Fibroblast of lung (primary cell): ENCODE measurements around the gene AAMP. TPM values are rescaled to one million over a fixed set of nuclear protein-coding genes. Genes with fewer than 3 reads are reported as not detected.

Experiments
- DNase-seq, 2 donors: peaks; one replicate each; pipeline versions ENCODE4 v3.0.0 to v3.0.0-alpha.2; 2010; ENCODE audit warnings: low read depth in 2 of 2
- H2AFZ ChIP-seq: 2 replicates; pipeline ENCODE4 v1.5.1; 2012; ENCODE audit warnings: low read length, control low read depth, inconsistent platforms
- H3K27ac ChIP-seq: 2 replicates; pipeline ENCODE4 v1.5.1; 2011; ENCODE audit warnings: low read length, control low read depth; ENCODE audit not compliant: insufficient read depth
- H3K27me3 ChIP-seq: 2 replicates; pipeline ENCODE4 v1.5.1; 2011; ENCODE audit warnings: mild to moderate bottlenecking, low read length; ENCODE audit not compliant: control insufficient read depth, insufficient read depth
- H3K36me3 ChIP-seq: 2 replicates; pipeline ENCODE4 v1.5.1; 2011; ENCODE audit warnings: low read length; ENCODE audit not compliant: control insufficient read depth, insufficient read depth
- H3K4me1 ChIP-seq: 2 replicates; pipeline ENCODE4 v1.5.1; 2011; ENCODE audit warnings: low read length; ENCODE audit not compliant: control insufficient read depth, insufficient read depth; ENCODE audit errors: extremely low read depth
- H3K4me2 ChIP-seq: 2 replicates; pipeline ENCODE4 v1.5.1; 2011; ENCODE audit warnings: low read length, control low read depth; ENCODE audit not compliant: insufficient read depth; ENCODE audit errors: extremely low read depth
- H3K4me3 ChIP-seq, 4 experiments: fragments of 200-600 bp in 1 of 4; sonication (generic) in 1 of 4; replicated peaks in 1 of 4; 2 replicates each; pipeline ENCODE4 v1.5.1; 2011 to 2016; ENCODE audit warnings: low read length in 4 of 4, low read depth in 3 of 4, mild to moderate bottlenecking in 3 of 4, control low read depth in 2 of 4, inconsistent platforms in 1 of 4, mixed read lengths in 1 of 4; ENCODE audit not compliant: insufficient read depth in 1 of 4; ENCODE audit errors: control extremely low read depth in 1 of 4
- H3K79me2 ChIP-seq: 2 replicates; pipeline ENCODE4 v1.5.1; 2012; ENCODE audit warnings: mild to moderate bottlenecking, low read length, inconsistent platforms; ENCODE audit not compliant: control insufficient read depth, insufficient read depth
- H3K9ac ChIP-seq: 2 replicates; pipeline ENCODE4 v1.5.1; 2011; ENCODE audit warnings: mild to moderate bottlenecking, low read length, control low read depth; ENCODE audit not compliant: insufficient read depth
- H3K9me3 ChIP-seq: 2 replicates; pipeline ENCODE4 v1.5.1; 2012; ENCODE audit warnings: low read depth, low read length; ENCODE audit not compliant: control insufficient read depth, insufficient read depth
- H4K20me1 ChIP-seq: 2 replicates; pipeline ENCODE4 v1.5.1; 2011; ENCODE audit warnings: low read length; ENCODE audit not compliant: control insufficient read depth, insufficient read depth; ENCODE audit errors: extremely low read depth
- EZH2 ChIP-seq: IDR thresholded peaks from 2 replicates; pipeline ENCODE4 v1.5.1; 2012; ENCODE audit warnings: low read length, control low read depth, mild to moderate bottlenecking; ENCODE audit errors: missing control alignments
- polyA plus RNA-seq, 2 donors: library from polyadenylated mRNA; depleted of rRNA in 1 of 2; stranded (reverse) in 1 of 2; unstranded in 1 of 2; fragments of >200 nt; gene quantifications; 2 replicates each; pipeline ENCODE4 v1.2.1, GENCODE V29; 2011 to 2012; ENCODE audit warnings: missing spikeins in 1 of 2
- total RNA-seq: library from RNA; depleted of rRNA; stranded (reverse); fragments of >200 nt; gene quantifications from 2 replicates; pipeline ENCODE4 v1.2.1, GENCODE V29; 2014
- TF ChIP-seq, protein P1 (sequence below), 2 donors: IDR thresholded peaks in 1 of 2; conservative IDR thresholded peaks in 1 of 2; 1 replicate in 1 of 2; 2 replicates in 1 of 2; pipeline ENCODE4 v1.5.1; 2011 to 2012; ENCODE audit warnings: low read length in 2 of 2, control low read depth in 1 of 2, inconsistent platforms in 1 of 2, low read depth in 1 of 2, mild to moderate bottlenecking in 1 of 2

AAMP gene
- total and polyA plus RNA-seq, 2 donors (not counting 1 experiment from before 2014, with no cell fraction given) = 53.1 to 110 TPM

DNA sequence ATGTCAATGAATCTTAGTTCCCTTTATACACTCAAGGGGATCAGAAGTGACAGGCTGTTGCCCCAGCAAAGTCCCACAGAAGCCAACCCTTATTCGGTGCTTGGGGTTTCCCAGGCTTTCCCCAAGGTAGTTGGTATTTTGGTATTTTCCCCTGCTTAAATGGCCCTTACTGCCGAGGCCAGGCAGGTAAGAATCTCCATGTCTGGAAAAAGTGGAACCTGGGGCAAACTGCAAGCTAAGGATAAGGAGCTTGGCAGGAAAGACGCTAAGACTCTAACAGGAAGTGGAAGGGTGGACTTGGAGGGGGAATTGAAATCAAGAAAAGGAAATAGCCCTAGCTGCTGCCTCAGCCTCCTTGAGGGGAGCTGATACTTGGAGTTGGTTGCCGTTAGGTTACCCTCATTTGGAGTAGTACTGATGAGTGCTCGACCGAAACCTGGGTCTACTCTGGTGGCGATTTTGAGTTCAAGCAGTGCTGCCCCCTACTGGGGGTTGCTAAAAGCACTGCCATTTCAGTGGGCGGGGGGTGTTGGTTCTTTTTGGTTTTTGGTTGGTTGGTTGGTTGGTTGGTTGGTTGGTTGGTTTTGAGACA lies 12.5 kb downstream of the AAMP start:
- no peaks in the 10 kb centered on the region for H3K27me3 ChIP-seq
- no peaks in the 10 kb centered on the region for H3K9me3 ChIP-seq
- DNase-seq = no peak
- no peak for TF ChIP-seq EZH2
- TF ChIP-seq, protein P1, sequence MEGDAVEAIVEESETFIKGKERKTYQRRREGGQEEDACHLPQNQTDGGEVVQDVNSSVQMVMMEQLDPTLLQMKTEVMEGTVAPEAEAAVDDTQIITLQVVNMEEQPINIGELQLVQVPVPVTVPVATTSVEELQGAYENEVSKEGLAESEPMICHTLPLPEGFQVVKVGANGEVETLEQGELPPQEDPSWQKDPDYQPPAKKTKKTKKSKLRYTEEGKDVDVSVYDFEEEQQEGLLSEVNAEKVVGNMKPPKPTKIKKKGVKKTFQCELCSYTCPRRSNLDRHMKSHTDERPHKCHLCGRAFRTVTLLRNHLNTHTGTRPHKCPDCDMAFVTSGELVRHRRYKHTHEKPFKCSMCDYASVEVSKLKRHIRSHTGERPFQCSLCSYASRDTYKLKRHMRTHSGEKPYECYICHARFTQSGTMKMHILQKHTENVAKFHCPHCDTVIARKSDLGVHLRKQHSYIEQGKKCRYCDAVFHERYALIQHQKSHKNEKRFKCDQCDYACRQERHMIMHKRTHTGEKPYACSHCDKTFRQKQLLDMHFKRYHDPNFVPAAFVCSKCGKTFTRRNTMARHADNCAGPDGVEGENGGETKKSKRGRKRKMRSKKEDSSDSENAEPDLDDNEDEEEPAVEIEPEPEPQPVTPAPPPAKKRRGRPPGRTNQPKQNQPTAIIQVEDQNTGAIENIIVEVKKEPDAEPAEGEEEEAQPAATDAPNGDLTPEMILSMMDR (conservative IDR thresholded peaks at IDR 0.05 in 1 of 2, IDR thresholded peaks at IDR 0.05 in 1 of 2; ENCODE audit: low read depth in 1 of 2, low read length in 2 of 2) = peak; percentile 49 to 61
- H4K20me1 ChIP-seq = no peaks in the 10 kb centered on the region
- peaks cover 8% of the 10 kb centered on the region for H3K4me1 ChIP-seq
- peaks cover 13% of the 10 kb centered on the region for H3K36me3 ChIP-seq
- H3K9ac ChIP-seq = no peak overlapping the region
- no peak overlapping the region for H3K4me2 ChIP-seq
- H3K4me3 ChIP-seq = no peak overlapping the region
- H2AFZ ChIP-seq = no peak overlapping the region
- H3K79me2 ChIP-seq = no peaks in the 10 kb centered on the region
- no peak overlapping the region for H3K27ac ChIP-seq

DNA sequence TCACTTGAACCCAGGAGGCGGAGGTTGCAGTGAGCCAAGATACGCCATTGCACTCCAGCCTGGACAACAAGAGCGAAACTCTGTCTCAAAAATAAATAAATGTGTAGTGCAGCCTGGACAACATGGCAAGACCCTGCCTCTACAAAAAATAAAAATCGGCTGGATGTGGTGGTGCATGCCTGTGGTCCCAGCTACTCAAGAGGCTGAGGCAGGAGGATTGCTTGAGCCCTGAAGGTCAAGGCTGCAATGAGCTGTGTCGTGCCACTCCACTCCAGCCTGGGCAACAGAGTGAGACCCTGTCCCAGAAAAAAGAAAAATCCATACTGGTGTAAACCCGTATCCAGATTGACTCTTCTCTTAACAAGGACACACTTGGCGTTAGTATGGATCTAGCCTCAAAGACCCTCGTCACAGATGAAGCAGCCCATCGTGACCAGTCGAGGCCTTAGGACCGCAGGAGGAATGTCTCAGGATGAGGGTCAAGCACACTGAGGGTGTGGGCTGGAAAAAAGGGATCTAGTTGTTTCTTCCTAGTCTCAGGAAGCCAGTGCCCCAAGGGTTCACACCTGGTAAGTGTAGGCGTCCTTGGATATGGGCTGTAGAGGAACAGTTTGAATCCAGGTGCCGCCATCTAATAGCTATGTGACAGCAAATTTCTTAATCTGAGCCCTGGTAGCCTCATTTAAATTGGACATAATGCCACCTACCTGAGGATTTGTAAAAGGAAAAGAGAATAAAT lies 13.2 kb downstream of the AAMP start:
- TF ChIP-seq, protein P1 (conservative IDR thresholded peaks at IDR 0.05 in 1 of 2, IDR thresholded peaks at IDR 0.05 in 1 of 2; ENCODE audit: low read depth in 1 of 2, low read length in 2 of 2) = no peak
- TF ChIP-seq EZH2 = no peak
- Histone ChIP-seq H3K27ac (no peak overlapping the region), H3K4me2 (no peak overlapping the region), H2AFZ (no peak overlapping the region), H3K4me3 (no peak overlapping the region), H3K9ac (no peak overlapping the region), H4K20me1 (no peaks in the 10 kb centered on the region), H3K4me1 (peaks cover 8% of the 10 kb centered on the region), H3K79me2 (no peaks in the 10 kb centered on the region), H3K36me3 (peaks cover 16% of the 10 kb centered on the region), H3K27me3 (no peaks in the 10 kb centered on the region), H3K9me3 (no peaks in the 10 kb centered on the region)
- DNase-seq = no peak

DNA sequence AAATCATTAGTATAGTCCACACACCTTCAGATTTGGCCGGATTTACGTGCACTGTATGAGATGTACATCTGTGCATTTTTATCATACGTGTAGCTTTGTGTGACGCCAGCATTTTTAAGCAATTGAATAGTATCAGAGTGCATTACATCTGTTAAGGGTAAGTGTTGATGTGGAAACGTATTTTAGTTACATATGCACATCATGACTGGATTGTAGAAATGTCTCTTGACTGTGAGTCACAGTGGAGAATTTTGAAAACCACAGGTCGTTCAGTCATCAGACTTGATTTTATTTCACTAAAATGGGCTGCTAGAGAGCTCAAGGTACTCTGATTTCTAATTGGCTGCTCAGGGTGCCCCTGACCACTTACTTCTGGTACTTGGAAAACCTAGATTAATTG lies 14.5 kb downstream of the AAMP start:
- Histone ChIP-seq H3K9me3 (no peaks in the 10 kb centered on the region), H3K27me3 (no peaks in the 10 kb centered on the region), H3K79me2 (no peaks in the 10 kb centered on the region), H2AFZ (no peak overlapping the region), H3K27ac (no peak overlapping the region), H3K4me1 (peaks cover 8% of the 10 kb centered on the region), H3K4me3 (no peak overlapping the region), H3K4me2 (no peak overlapping the region), H3K36me3 (peaks cover 16% of the 10 kb centered on the region), H3K9ac (no peak overlapping the region), H4K20me1 (no peaks in the 10 kb centered on the region)
- DNase-seq = peak; percentile 46 to 67
- TF ChIP-seq EZH2 = no peak
- TF ChIP-seq, protein P1 (conservative IDR thresholded peaks at IDR 0.05 in 1 of 2, IDR thresholded peaks at IDR 0.05 in 1 of 2; ENCODE audit: low read depth in 1 of 2, low read length in 2 of 2) = no peak
